Urinary bladder (tissue), 2 donors: ENCODE measurements around the gene PRR23A. TPM values are rescaled to one million over a fixed set of nuclear protein-coding genes. Genes with fewer than 3 reads are reported as not detected.

ENCODE experiments used
- polyA plus RNA-seq: library from polyadenylated mRNA; stranded (reverse); fragments of 200-250 nt; gene quantifications from one replicate; pipeline ENCODE4 v1.2.3, GENCODE V29; 2013
- total RNA-seq: library from RNA; depleted of rRNA; stranded (reverse); fragments of >200 nt; gene quantifications from one replicate; pipeline ENCODE4 v1.2.3, GENCODE V29; 2014
- donor health status: healthy.

PRR23A gene
- total and polyA plus RNA-seq, 2 donors: not detected

Other genes starting within 250 kb of the PRR23A start
- gene PIK3CB, start 171.3 kb downstream of the PRR23A start, total RNA-seq: 22.8 TPM
- 14.3 TPM for gene PIK3CB, start 171.3 kb downstream of the PRR23A start, polyA plus RNA-seq
- not detected for gene FOXL2, start 59.1 kb downstream of the PRR23A start, total RNA-seq
- gene FOXL2, start 59.1 kb downstream of the PRR23A start, polyA plus RNA-seq: not detected
- gene FOXL2NB, start 59.1 kb downstream of the PRR23A start, total RNA-seq: not detected
- not detected for gene FOXL2NB, start 59.1 kb downstream of the PRR23A start, polyA plus RNA-seq
- gene PRR23B, start 14.7 kb upstream of the PRR23A start, total RNA-seq: not detected
- not detected for gene PRR23B, start 14.7 kb upstream of the PRR23A start, polyA plus RNA-seq
- not detected for gene PRR23C, start 38.6 kb upstream of the PRR23A start, total RNA-seq
- not detected for gene PRR23C, start 38.6 kb upstream of the PRR23A start, polyA plus RNA-seq